ENCODE results near the gene GPR151. TPM values are rescaled to one million over a fixed set of nuclear protein-coding genes. Genes with fewer than 3 reads are reported as not detected.

The GPR151 gene
- total RNA-seq, 2 donors from 2014 or later = not detected

DNA sequence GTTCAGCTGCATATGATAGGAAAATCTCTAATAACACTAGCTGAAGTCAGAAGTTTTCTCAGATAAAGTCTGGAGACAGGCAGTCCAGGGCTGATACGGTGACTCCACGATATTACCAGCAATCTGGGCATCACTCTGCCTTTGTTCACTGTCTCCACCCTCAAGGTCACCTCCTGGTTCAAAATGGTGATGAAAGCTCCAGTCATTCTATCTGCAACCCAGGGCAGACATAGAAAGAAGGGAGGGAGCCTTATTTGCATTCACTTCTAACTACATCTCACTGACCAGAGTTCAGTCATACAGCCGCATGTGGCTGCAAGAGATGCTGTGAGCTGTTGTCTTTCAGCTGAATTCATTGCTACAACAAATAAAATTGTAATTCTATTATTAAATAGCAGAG, 22.4 kb upstream of the GPR151 start:
- Mint-ChIP-seq H3K27me3 (peaks cover 12% of the 10 kb centered on the region), H3K4me1 (peaks cover 6% of the 10 kb centered on the region), H3K27ac (no peak overlapping the region), H3K4me3 (no peak overlapping the region), H3K36me3 (ENCODE audit: low read depth) (no peaks in the 10 kb centered on the region)
- ATAC-seq = no peak
- no peaks in the 10 kb centered on the region for H3K9me3 ChIP-seq (ENCODE audit: control insufficient read depth, low read length, poor library complexity, severe bottlenecking)
- no peak for DNase-seq

DNA sequence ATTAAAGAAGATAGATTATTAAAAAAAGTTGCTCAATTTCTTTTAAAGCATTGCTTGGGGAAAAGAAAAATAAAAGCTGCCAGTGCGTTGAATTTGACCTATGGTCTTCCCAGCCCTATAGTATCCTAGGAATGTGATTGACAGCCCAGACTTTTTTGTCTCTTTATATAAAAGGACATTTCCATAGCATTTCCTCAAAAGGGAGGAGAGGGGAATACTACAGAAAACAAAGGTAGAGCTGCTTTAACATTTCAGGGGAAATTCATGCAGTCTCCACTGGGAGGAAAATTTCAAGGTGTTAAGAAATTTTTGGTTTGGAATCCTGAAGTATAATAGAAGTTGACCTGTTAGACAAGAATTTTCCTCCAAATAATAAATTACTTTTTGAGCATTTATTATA, 17.9 kb upstream of the GPR151 start:
- Mint-ChIP-seq H3K4me1 (peaks cover 7% of the 10 kb centered on the region), H3K27ac (no peak overlapping the region), H3K36me3 (ENCODE audit: low read depth) (no peaks in the 10 kb centered on the region), H3K27me3 (peaks cover 12% of the 10 kb centered on the region), H3K4me3 (no peak overlapping the region)
- DNase-seq (no peak), ATAC-seq (no peak)
- no peaks in the 10 kb centered on the region for H3K9me3 ChIP-seq (ENCODE audit: control insufficient read depth, low read length, poor library complexity, severe bottlenecking)

DNA sequence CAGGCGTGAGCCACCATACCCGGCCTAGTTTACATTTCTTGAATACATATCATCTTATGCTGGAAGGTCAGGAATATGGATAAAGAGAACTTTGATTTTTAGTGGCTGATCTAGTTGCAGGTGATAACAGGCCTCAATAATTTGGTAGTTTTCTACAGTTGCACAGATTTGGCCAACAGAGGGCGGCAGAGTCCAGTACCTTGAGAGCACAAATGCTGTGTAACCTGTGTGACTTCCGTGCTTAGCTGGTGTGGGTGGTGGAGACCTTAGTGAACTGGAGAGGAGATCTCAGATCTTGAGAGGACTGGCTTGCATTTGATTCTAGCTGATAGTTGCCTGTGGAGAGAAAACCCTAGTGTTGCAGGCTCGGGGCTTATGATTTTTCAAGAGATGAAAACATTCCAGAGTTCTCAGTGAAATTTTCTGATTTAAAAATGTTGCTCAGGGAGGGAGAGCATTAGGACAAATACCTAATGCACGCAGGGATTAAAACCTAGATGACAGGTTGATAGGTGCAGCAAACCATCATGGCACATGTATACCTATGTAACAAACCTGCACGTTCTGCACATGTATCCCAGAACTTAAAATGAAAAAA, 17.4 kb upstream of the GPR151 start:
- no peak overlapping the region for H3K4me3 Mint-ChIP-seq
- peak; percentile 97 for ATAC-seq
- H3K27ac Mint-ChIP-seq = peak overlapping the region; percentile 72
- H3K27me3 Mint-ChIP-seq = peaks cover 12% of the 10 kb centered on the region
- peak; percentile 35 to 68 (median 37) for DNase-seq
- peaks cover 7% of the 10 kb centered on the region for H3K4me1 Mint-ChIP-seq
- no peaks in the 10 kb centered on the region for H3K36me3 Mint-ChIP-seq (ENCODE audit: low read depth)
- no peaks in the 10 kb centered on the region for H3K9me3 ChIP-seq (ENCODE audit: control insufficient read depth, low read length, poor library complexity, severe bottlenecking)

DNA sequence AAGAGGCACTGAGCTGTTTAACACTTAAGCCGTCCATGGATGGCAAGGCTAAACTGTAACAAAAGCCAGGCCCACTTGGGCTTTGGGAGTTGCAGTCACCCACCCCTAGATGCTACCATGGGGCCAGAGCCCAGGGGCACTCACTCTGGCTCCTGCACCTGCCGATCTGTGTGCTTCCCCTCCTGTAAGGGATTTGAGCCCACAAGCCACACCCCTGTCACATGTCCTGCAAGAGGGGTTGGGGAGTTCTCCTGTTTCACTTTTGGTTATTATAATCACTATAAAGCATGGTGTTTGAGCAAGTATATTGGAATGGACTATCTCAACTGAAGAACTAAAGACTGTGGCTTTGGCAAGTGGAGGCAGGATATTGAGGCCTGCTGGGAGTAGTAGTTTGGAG, 14.0 kb upstream of the GPR151 start:
- peaks cover 5% of the 10 kb centered on the region for H3K4me1 Mint-ChIP-seq
- H3K27ac Mint-ChIP-seq = no peak overlapping the region
- peaks cover 12% of the 10 kb centered on the region for H3K27me3 Mint-ChIP-seq
- ATAC-seq (no peak), DNase-seq (no peak)
- H3K36me3 Mint-ChIP-seq (ENCODE audit: low read depth) = no peaks in the 10 kb centered on the region
- no peaks in the 10 kb centered on the region for H3K9me3 ChIP-seq (ENCODE audit: control insufficient read depth, low read length, poor library complexity, severe bottlenecking)
- no peak overlapping the region for H3K4me3 Mint-ChIP-seq

DNA sequence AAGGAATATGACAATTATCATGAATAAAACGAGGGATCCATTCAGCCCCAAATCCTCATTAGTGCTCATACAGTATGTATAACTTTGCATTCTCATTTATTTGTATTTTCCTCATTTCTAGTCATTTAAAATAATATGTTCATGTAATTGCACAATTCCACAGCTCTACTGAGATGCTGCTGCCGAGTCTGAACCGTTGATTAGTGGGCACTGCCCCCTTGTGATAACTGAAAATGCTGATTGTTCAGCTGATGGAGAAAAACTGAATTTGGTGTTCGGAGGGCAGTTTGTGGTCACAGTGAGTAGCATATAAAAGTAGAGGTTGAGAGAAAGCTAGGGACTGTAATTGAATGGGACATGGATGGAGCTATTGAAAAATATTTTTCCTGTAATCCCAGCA, 12.2 kb upstream of the GPR151 start:
- no peaks in the 10 kb centered on the region for H3K36me3 Mint-ChIP-seq (ENCODE audit: low read depth)
- H3K4me3 Mint-ChIP-seq = no peak overlapping the region
- H3K27me3 Mint-ChIP-seq = peaks cover 12% of the 10 kb centered on the region
- no peak overlapping the region for H3K27ac Mint-ChIP-seq
- ATAC-seq (no peak), DNase-seq (no peak)
- no peaks in the 10 kb centered on the region for H3K9me3 ChIP-seq (ENCODE audit: control insufficient read depth, low read length, poor library complexity, severe bottlenecking)
- peaks cover 2% of the 10 kb centered on the region for H3K4me1 Mint-ChIP-seq

DNA sequence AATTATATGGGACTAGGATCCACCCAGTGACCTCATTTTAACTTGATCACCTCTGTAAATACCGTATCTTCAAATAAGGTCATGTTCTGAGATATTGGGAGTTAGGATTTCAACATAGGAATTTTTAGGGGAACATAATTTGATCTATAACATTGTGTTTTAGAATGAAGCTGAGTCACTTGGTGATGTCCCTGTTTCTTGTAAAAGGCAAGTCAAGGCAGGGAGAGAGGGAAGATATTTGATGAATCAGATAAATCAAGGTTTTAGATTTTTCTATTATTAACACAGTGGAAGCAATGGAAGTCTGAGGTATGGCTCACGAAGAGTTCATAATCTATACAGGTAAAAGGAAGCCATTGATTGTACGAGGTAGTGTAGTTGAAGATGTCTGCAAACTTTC, 11.8 kb upstream of the GPR151 start:
- Mint-ChIP-seq H3K27me3 (peaks cover 17% of the 10 kb centered on the region), H3K36me3 (ENCODE audit: low read depth) (no peaks in the 10 kb centered on the region), H3K4me1 (no peaks in the 10 kb centered on the region), H3K27ac (no peak overlapping the region), H3K4me3 (no peak overlapping the region)
- no peak for ATAC-seq
- H3K9me3 ChIP-seq (ENCODE audit: control insufficient read depth, low read length, poor library complexity, severe bottlenecking) = no peaks in the 10 kb centered on the region
- DNase-seq = no peak

DNA sequence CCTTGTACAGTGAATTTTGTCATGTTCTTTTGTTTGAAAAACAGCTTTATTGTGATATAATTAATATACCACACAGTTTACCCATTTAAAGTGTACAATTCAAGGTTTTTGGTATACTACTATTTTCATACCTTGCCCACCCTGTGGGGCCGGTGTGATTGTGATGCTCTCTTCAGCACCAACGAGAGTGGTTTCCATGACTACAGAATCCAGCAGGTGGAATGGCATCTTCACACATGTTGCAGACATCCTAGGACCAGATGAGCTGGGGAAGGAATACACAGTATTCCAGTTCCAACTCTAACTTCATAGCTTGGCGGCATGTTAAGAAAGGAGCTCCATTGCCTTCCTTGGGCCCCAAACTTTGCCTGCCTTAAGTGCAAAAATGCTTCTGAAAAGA, 7.7 kb upstream of the GPR151 start:
- no peaks in the 10 kb centered on the region for H3K4me1 Mint-ChIP-seq
- no peaks in the 10 kb centered on the region for H3K36me3 Mint-ChIP-seq (ENCODE audit: low read depth)
- no peak for DNase-seq
- peaks cover 35% of the 10 kb centered on the region for H3K27me3 Mint-ChIP-seq
- no peak overlapping the region for H3K4me3 Mint-ChIP-seq
- ATAC-seq = no peak
- H3K9me3 ChIP-seq (ENCODE audit: control insufficient read depth, low read length, poor library complexity, severe bottlenecking) = no peaks in the 10 kb centered on the region
- H3K27ac Mint-ChIP-seq = no peak overlapping the region

DNA sequence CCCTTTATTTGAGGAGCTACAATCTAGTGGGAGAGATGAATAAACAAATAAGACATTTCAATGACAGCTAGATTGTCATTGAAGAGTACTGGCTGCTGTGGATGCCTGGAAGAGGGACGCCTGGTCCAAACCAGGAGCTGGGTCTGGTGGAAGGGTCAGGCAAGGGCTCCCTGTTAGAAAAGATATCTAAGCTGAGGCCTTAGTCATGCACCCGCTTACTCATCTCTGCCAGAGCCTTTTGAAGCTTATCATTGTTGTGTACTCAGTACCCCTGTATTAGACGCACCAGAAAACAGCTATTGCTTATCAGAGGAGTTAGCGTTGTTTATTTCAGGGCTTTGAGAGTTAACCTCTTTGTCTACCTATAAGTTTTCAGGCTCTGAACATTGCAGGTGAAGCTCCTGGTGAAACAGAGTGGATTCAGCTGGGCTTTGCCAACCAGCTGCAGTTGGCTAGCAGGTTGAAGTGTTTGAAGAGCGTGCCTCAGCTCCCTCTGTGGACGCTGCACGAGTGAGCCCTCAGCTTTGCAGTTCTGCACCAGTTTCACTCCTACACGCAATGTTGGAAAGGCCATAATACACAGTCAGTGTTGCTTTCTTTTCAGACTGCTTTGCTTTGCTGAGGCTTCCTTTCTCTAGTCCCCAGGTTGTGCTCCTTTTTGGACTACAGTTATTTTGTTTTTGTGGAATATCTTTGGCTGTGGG, 5.6 kb upstream of the GPR151 start:
- Mint-ChIP-seq H3K27ac (no peak overlapping the region), H3K4me1 (peaks cover 2% of the 10 kb centered on the region), H3K4me3 (no peak overlapping the region), H3K36me3 (ENCODE audit: low read depth) (no peaks in the 10 kb centered on the region), H3K27me3 (peaks cover 23% of the 10 kb centered on the region)
- ATAC-seq (no peak), DNase-seq (no peak)
- no peaks in the 10 kb centered on the region for H3K9me3 ChIP-seq (ENCODE audit: control insufficient read depth, low read length, poor library complexity, severe bottlenecking)

DNA sequence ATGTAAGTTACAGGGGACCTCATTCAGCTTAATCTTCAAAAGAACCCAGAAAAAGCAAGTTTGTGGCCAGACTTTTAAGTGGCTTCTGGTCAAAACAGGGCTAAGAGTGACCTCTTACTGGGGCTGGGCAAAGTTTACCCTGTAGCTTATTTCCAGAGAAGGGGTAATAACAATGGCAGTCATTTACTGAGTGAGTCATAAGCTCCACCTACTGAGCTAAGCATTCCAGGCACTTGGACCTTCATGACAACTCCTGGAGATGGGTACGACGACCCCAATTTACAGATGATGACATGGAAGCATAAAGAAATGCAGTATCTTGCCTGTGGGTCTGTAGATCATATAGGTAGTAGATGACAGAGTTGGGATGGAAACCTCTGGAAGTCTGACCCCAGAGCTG, 4.7 kb upstream of the GPR151 start:
- Mint-ChIP-seq H3K36me3 (ENCODE audit: low read depth) (no peaks in the 10 kb centered on the region), H3K27me3 (peaks cover 23% of the 10 kb centered on the region), H3K4me1 (peaks cover 4% of the 10 kb centered on the region), H3K4me3 (no peak overlapping the region), H3K27ac (no peak overlapping the region)
- no peak for ATAC-seq
- H3K9me3 ChIP-seq (ENCODE audit: control insufficient read depth, low read length, poor library complexity, severe bottlenecking) = no peaks in the 10 kb centered on the region
- DNase-seq = no peak

DNA sequence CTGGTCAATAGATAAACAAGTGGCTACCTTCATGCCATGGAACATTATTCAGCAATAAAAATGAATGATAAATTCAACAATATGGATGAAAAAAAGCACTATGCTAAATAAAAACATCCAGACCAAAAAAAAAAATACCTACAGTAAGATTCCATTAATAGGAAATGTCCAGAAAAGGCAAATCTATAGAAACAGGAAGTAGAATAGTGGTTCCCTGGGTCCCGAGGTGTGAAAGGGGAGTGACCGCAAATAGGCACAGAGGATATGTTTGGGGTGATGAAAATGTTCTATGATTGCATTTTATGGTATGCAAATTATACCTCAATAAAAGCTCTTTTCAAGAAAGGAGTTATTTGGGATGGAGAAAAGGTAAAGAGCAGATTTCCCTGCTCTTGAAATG, 3.6 kb upstream of the GPR151 start:
- no peak for ATAC-seq
- H3K9me3 ChIP-seq (ENCODE audit: control insufficient read depth, low read length, poor library complexity, severe bottlenecking) = no peaks in the 10 kb centered on the region
- no peaks in the 10 kb centered on the region for H3K36me3 Mint-ChIP-seq (ENCODE audit: low read depth)
- DNase-seq = no peak
- H3K27ac Mint-ChIP-seq = no peak overlapping the region
- H3K27me3 Mint-ChIP-seq = peaks cover 23% of the 10 kb centered on the region
- H3K4me3 Mint-ChIP-seq = no peak overlapping the region
- H3K4me1 Mint-ChIP-seq = peaks cover 4% of the 10 kb centered on the region

DNA sequence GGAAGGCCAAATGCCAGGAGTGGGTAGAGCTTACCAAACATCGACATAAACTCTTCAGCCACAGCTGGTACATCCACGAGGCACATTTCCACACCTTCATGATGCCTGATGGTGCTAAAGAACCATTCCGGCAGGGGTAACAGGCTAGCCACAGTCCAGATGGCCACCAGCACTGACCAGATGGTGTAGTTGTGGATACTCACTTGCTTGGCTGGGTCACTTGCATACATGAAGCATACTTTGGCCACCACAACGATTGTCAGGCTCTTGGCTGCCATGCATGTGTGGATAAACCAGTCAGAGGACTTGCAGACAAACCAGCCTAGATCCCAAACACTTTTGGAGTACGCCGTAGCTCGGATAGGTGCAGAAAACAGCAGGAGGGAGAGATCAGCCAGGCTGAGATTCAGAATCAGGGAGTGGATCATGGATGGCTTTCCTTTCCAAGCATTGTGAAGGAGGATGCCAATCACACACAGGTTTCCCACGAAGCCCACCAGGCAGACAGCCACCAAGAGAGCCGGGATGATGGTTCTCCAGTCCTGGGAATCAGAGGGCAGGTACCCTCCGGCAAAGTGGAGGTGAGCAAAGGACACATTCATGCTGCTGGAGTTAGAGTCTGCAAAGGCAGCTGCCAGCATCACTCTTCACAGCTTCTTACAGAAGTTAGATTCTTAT, 378 bp downstream of the GPR151 start:
- Mint-ChIP-seq H3K4me1 (peaks cover 4% of the 10 kb centered on the region), H3K27ac (no peak overlapping the region), H3K27me3 (peaks cover 5% of the 10 kb centered on the region), H3K4me3 (no peak overlapping the region), H3K36me3 (ENCODE audit: low read depth) (no peaks in the 10 kb centered on the region)
- no peak for DNase-seq
- ATAC-seq = no peak
- H3K9me3 ChIP-seq (ENCODE audit: control insufficient read depth, low read length, poor library complexity, severe bottlenecking) = no peaks in the 10 kb centered on the region

DNA sequence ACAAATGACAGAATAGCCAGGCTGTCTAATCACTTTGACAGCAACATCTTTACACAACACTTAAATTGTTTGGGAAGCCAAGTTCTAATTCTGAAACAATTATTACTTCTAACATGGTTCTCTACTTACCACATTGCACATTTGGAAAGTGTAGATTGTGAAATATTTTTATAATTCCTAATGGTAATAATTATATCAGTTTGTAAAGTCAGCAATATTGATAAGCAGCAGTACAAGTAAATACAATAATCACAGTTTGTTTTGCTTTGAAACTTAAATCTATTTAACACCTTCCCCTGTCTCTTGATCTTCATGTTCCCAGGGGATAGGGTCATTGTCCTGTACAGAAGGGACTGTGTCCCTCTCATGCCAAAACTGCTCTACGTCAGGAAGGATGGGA, 1.4 kb downstream of the GPR151 start:
- no peaks in the 10 kb centered on the region for H3K36me3 Mint-ChIP-seq (ENCODE audit: low read depth)
- H3K9me3 ChIP-seq (ENCODE audit: control insufficient read depth, low read length, poor library complexity, severe bottlenecking) = no peaks in the 10 kb centered on the region
- no peak overlapping the region for H3K4me3 Mint-ChIP-seq
- H3K27ac Mint-ChIP-seq = no peak overlapping the region
- H3K27me3 Mint-ChIP-seq = peaks cover 4% of the 10 kb centered on the region
- peaks cover 4% of the 10 kb centered on the region for H3K4me1 Mint-ChIP-seq
- DNase-seq = no peak
- no peak for ATAC-seq

DNA sequence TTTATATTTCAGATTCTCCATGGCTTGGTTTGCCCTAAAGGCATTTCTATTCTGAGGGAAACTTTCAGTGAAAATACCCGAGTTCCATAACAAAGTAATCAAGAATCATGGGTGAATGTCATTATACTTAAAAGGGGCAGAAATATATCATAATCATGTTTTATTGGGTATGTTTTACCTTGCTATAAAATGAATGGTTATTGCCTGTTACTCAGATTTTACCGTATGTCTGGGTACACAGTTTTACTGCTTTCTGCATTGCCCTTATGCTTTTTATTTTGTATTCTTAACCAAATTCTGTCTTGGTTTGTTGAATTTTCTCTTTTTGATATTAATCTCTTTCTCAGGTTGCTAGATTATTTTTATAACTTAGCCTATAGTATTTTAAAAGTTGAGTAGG, 2.5 kb downstream of the GPR151 start:
- Mint-ChIP-seq H3K4me1 (peaks cover 4% of the 10 kb centered on the region), H3K4me3 (no peak overlapping the region), H3K27ac (no peak overlapping the region), H3K27me3 (no peaks in the 10 kb centered on the region), H3K36me3 (ENCODE audit: low read depth) (no peaks in the 10 kb centered on the region)
- H3K9me3 ChIP-seq (ENCODE audit: control insufficient read depth, low read length, poor library complexity, severe bottlenecking) = no peaks in the 10 kb centered on the region
- DNase-seq (no peak), ATAC-seq (no peak)
